ENCODE results near the gene SKP2. TPM values are rescaled to one million over a fixed set of nuclear protein-coding genes. Genes with fewer than 3 reads are reported as not detected.

The SKP2 gene
- polyA plus RNA-seq, 1 experiment, result 21.6 TPM

DNA sequence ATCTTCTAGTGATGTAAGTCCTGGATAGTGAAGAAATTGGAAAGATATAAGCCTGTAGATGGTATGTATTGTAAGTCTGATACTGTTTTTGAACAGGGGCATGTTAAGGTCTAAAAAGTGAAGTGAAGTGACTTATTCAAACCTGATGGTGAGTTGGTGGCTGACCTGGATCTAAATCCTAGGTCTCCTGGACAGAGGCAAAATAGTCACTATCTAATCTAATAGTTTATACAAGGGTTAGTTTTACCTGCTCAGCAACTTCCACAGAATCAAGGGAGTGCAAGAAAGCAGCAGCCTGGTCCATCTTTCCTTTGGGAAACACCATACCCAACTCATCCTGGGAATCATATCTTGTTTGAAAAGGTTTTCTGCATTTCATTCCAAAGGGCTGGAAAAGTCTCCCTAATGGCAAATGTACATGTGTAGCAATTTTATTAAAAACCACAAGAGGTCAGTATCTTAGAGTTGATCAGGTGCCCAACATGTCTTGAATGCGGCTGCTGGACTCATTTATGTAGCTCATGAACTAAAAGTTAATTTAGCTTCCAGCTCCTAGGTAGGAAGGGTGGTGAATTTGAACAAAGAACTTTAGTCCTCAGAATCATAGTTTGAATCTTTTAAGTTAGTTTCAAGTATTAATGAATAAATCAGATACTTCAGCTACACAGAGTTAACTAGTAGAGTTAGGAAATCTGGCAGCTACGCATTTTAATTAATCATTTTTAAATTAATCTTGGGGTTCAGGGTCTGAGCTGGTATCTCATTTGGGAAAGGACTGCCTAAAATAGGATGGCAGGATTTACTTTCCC is 26.0 kb downstream of the SKP2 start:
- ChIA-PET CTCF (interaction anchor here (0.6 to 3.5 kb wide), 54 partner anchors 8 to 1166 kb away, joined by 3 to 88 read pairs (median 4); partner anchors contain the start of genes LMBRD2, NADK2, RANBP3L and SKP2), POLR2A (interaction anchor here (1.1 kb wide), 1 partner anchor 63 kb away, joined by 6 read pairs; the partner anchor contains the start of gene NADK2)
- Histone ChIP-seq H3K27me3 (ENCODE audit: control insufficient read depth, insufficient read depth, low read length) (no peaks in the 10 kb centered on the region), H3K27ac (ENCODE audit: low read depth, low read length) (no peak overlapping the region), H3K4me3 (ENCODE audit: low read depth, low read length) (no peak overlapping the region), H3K9me3 (ENCODE audit: control insufficient read depth, insufficient read depth, low read length) (no peaks in the 10 kb centered on the region)
- TF ChIP-seq, protein P1, sequence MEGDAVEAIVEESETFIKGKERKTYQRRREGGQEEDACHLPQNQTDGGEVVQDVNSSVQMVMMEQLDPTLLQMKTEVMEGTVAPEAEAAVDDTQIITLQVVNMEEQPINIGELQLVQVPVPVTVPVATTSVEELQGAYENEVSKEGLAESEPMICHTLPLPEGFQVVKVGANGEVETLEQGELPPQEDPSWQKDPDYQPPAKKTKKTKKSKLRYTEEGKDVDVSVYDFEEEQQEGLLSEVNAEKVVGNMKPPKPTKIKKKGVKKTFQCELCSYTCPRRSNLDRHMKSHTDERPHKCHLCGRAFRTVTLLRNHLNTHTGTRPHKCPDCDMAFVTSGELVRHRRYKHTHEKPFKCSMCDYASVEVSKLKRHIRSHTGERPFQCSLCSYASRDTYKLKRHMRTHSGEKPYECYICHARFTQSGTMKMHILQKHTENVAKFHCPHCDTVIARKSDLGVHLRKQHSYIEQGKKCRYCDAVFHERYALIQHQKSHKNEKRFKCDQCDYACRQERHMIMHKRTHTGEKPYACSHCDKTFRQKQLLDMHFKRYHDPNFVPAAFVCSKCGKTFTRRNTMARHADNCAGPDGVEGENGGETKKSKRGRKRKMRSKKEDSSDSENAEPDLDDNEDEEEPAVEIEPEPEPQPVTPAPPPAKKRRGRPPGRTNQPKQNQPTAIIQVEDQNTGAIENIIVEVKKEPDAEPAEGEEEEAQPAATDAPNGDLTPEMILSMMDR (IDR thresholded peaks at IDR 0.05; ENCODE audit: low read depth, low read length), result peak; percentile 68
- peak; percentile 15 for DNase-seq (ENCODE audit: low read depth, low spot score)

DNA sequence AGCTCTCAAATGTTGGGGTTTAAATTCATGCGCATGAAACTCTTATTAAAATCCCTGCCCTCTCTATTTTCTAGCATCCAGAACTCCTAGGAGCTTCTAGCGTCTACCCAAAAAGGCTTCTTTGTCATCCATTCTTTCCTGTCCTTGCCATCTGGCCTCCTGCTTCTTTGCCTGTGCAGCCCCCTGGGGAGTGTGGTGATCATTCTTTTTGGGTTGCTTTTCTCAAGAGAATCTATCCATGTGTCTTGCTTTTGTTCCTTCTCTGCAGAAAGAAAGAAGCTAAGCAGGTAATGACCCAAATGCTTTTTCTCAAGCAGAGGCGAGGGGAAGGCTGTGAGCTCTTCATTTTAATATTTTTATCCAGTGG is 26.6 kb downstream of the SKP2 start:
- H3K27ac ChIP-seq (ENCODE audit: low read depth, low read length), result no peak overlapping the region
- TF ChIP-seq, protein P1 (IDR thresholded peaks at IDR 0.05; ENCODE audit: low read depth, low read length), result no peak
- no peaks in the 10 kb centered on the region for H3K27me3 ChIP-seq (ENCODE audit: control insufficient read depth, insufficient read depth, low read length)
- CTCF ChIA-PET, result interaction anchor here (0.6 to 3.5 kb wide), 50 partner anchors 9 to 1167 kb away, joined by 3 to 88 read pairs (median 4); partner anchors contain the start of genes LMBRD2, NADK2, RANBP3L and SKP2
- no peak overlapping the region for H3K4me3 ChIP-seq (ENCODE audit: low read depth, low read length)
- H3K9me3 ChIP-seq (ENCODE audit: control insufficient read depth, insufficient read depth, low read length), result no peaks in the 10 kb centered on the region
- DNase-seq (ENCODE audit: low read depth, low spot score), result no peak
- POLR2A ChIA-PET, result interaction anchor here (1.1 kb wide), 1 partner anchor 63 kb away, joined by 6 read pairs; the partner anchor contains the start of gene NADK2

DNA sequence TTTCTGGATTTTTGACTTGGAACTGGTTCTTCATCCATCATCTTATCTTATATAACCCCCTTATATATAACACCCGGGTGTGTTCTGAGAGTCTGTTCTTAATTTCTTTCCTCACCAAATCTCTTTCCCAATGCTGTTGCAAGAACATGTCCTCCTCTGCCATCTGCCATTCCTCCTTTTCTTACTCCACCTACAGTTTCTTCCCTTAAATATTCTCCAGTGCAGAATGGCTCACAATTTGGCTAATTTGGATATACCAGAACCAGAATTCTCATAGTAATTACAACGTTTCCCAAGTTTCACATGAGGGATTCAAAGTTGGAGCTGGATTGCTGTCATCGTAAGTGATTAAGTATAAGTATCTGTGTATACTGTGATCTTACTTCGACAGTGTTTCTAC is 28.0 kb downstream of the SKP2 start:
- no peak overlapping the region for H3K4me3 ChIP-seq (ENCODE audit: low read depth, low read length)
- H3K27ac ChIP-seq (ENCODE audit: low read depth, low read length), result no peak overlapping the region
- TF ChIP-seq, protein P1 (IDR thresholded peaks at IDR 0.05; ENCODE audit: low read depth, low read length), result no peak
- H3K27me3 ChIP-seq (ENCODE audit: control insufficient read depth, insufficient read depth, low read length), result no peaks in the 10 kb centered on the region
- DNase-seq (ENCODE audit: low read depth, low spot score), result no peak
- CTCF ChIA-PET, result interaction anchor here (2.0 to 3.3 kb wide), 3 partner anchors 101 to 126 kb away, joined by 14 to 28 read pairs (median 14); partner anchors contain the start of gene RANBP3L
- POLR2A ChIA-PET, result no interaction called here
- no peaks in the 10 kb centered on the region for H3K9me3 ChIP-seq (ENCODE audit: control insufficient read depth, insufficient read depth, low read length)

DNA sequence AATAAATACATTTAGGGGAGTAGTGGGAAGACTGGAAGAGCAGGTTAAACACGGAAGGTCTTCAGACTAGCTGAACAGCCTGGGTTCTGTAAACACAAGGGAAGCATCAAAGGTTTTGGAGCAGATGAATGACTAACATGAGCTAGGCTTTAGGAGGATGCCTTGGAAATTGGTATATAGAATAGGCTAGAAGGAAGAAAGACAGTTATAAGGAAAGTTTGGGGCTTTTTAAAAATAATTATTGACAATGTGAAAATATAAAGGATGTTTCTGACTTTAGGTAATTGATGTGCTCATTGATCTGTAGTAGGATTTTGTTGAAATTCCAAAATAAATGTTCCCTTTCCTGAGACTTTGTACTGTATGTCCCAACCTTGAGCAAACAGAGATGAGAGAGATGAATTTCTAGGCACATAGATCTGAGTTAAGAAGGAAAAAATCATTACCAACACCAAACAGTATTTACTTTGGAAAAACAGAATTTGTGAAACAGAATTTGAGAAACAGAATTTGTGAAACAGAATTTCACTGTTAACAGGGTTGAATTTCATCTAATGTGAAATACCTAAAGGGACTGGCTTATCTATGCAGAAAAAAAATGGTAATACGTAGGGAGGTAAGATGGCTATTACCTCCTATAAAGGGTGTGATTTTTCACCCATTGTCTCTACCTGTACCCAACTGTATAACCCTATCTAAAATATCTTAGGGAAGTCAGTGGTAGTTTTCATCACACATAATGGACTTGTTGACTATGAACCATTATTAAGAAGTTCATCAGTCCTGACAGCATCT is 28.8 kb downstream of the SKP2 start:
- DNase-seq (ENCODE audit: low read depth, low spot score), result no peak
- Histone ChIP-seq H3K27me3 (ENCODE audit: control insufficient read depth, insufficient read depth, low read length) (no peaks in the 10 kb centered on the region), H3K9me3 (ENCODE audit: control insufficient read depth, insufficient read depth, low read length) (no peaks in the 10 kb centered on the region), H3K27ac (ENCODE audit: low read depth, low read length) (no peak overlapping the region), H3K4me3 (ENCODE audit: low read depth, low read length) (no peak overlapping the region)
- TF ChIP-seq, protein P1 (IDR thresholded peaks at IDR 0.05; ENCODE audit: low read depth, low read length), result no peak
- POLR2A ChIA-PET, result no interaction called here
- CTCF ChIA-PET, result interaction anchor here (2.9 kb wide), 1 partner anchor 125 kb away, joined by 14 read pairs; no protein-coding TSS in a partner anchor

Data from AG04450 (cell line).